ENCODE results near the gene LRWD1.

The LRWD1 gene

DNA sequence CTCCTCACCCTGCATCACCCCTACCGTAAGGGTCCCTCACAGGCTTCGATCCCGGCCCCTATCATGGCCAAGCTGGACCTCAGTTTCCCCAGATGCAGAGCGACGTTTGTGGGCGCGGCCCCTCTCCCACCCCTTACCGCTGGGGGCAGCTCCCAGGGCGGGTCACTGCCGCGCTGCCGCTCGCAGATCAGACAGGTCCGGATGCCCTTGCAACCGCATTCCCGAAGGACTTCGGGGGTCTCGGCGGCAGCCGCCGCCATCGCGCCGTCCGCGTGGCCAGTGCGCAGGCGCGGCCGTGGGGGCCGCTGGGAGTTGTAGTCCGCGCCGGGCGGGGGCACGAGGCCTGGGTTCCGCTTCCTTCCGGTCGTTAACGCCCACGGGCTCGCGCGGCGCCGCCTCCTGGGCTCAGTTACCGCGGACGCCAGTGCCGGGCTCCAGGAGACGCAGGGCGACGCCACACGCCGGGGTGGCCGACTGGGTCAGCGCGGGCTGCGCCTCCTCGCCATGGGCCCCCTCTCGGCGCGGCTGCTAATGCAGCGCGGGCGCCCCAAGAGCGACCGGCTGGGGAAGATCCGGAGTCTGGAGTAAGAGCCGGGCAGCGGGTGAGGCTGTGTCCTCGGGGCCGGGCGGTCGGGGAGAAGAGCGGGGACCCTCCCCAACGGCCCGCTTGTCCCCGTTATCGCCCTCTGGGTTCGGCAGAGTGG, at the start of gene LRWD1, which contains the start of gene ALKBH4:
Gene LRWD1, plus strand, starts transcription at position 408 of the 704 bp plus-strand sequence. Its CDS starts 97 bp downstream, at position 505.
Gene ALKBH4, minus strand, starts transcription at position 287 of the 704 bp plus-strand sequence. Its CDS starts 27 bp downstream, at position 260.
- Mint-ChIP-seq H3K27ac (peak within 1 kb of the TSS; percentile 84), H3K27me3 (no peaks in the 10 kb centered on the region), H3K4me1 (peaks cover 57% of the 10 kb centered on the region), H3K36me3 (peaks cover 18% of the 10 kb centered on the region), H3K4me3 (peak within 1 kb of the TSS; percentile 91), H3K9me3 (no peaks in the 10 kb centered on the region)
- peak; percentile 97 for ATAC-seq

- peaks cover 72% of the 10 kb centered on the region for H3K4me1 Mint-ChIP-seq
- peak; percentile 86 for ATAC-seq
- H3K36me3 Mint-ChIP-seq = peaks cover 48% of the 10 kb centered on the region
- peak overlapping the region; percentile 76 for H3K4me3 Mint-ChIP-seq
- H3K27me3 Mint-ChIP-seq = no peaks in the 10 kb centered on the region
- H3K27ac Mint-ChIP-seq = peak overlapping the region; percentile 96
- no peaks in the 10 kb centered on the region for H3K9me3 Mint-ChIP-seq
These were observed 49.0 kb upstream of the LRWD1 start for GRCh38 chr7:102415685-102416225.

DNA sequence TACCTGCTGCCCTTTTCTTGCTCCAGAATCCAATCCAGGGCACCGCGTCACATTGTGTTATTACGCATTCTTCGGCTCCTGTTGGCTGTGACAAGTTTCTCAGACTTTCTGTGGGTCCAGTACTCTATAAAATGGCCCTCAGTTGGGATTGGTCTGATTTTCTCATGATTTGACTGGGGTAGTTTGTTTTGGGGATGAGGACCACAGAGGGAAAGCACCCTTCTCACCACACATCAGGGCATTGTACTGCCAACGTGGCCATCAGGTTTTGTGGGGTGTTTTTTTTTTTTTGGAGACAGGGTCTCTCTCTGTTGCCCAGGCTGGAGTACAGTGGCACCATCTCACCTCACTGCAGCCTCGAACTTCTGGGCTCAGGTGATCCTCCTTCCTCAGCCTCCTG, 48.4 kb upstream of the LRWD1 start:
- Mint-ChIP-seq H3K36me3 (peaks cover 45% of the 10 kb centered on the region), H3K27me3 (no peaks in the 10 kb centered on the region), H3K27ac (peak overlapping the region; percentile 96), H3K4me1 (peaks cover 78% of the 10 kb centered on the region), H3K9me3 (no peaks in the 10 kb centered on the region), H3K4me3 (peak overlapping the region; percentile 76)
- peak; percentile 51 for ATAC-seq

GRCh38 chr7:102417105-102417504, 47.7 kb upstream of the LRWD1 start:
- H3K4me1 Mint-ChIP-seq = peaks cover 73% of the 10 kb centered on the region
- H3K27me3 Mint-ChIP-seq = no peaks in the 10 kb centered on the region
- no peaks in the 10 kb centered on the region for H3K9me3 Mint-ChIP-seq
- H3K4me3 Mint-ChIP-seq = no peak overlapping the region
- H3K27ac Mint-ChIP-seq = peak overlapping the region; percentile 96
- ATAC-seq = peak; percentile 49
- peaks cover 38% of the 10 kb centered on the region for H3K36me3 Mint-ChIP-seq

- H3K4me1 Mint-ChIP-seq = peaks cover 66% of the 10 kb centered on the region
- H3K9me3 Mint-ChIP-seq = no peaks in the 10 kb centered on the region
- no peaks in the 10 kb centered on the region for H3K27me3 Mint-ChIP-seq
- H3K4me3 Mint-ChIP-seq = no peak overlapping the region
- ATAC-seq = no peak
- H3K36me3 Mint-ChIP-seq = peaks cover 33% of the 10 kb centered on the region
- peak overlapping the region; percentile 96 for H3K27ac Mint-ChIP-seq
These were observed 46.2 kb upstream of the LRWD1 start for GRCh38 chr7:102418592-102418991.

- H3K27me3 Mint-ChIP-seq = no peaks in the 10 kb centered on the region
- H3K4me1 Mint-ChIP-seq = peaks cover 79% of the 10 kb centered on the region
- H3K36me3 Mint-ChIP-seq = peaks cover 34% of the 10 kb centered on the region
- peak overlapping the region; percentile 96 for H3K27ac Mint-ChIP-seq
- H3K9me3 Mint-ChIP-seq = no peaks in the 10 kb centered on the region
- no peak for ATAC-seq
- H3K4me3 Mint-ChIP-seq = no peak overlapping the region
These were observed 43.0 kb upstream of the LRWD1 start for GRCh38 chr7:102421706-102422240.

DNA sequence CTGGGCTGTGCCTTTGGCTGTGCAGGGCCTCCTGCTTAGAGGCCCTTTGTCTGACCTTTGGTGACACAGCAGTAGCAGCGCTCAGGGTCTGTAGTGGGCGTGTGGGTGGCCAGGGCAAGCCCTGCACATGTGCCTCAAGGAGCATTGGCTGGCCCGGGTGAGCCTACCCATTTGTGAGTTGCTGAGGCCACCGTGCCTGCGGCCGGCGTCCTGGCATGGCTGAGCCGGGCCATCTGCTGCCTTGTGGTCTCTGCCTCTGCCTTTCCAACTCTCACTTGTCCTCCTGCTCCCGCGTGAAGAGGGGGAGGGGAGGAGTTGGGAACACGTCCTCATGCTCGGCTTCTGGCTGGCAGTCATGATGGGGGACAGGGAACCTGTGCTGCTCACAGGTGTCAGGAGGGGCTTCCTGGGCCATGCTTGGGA, 40.6 kb upstream of the LRWD1 start:
- peak overlapping the region; percentile 100 for H3K27ac Mint-ChIP-seq
- H3K36me3 Mint-ChIP-seq = peaks cover 24% of the 10 kb centered on the region
- H3K4me3 Mint-ChIP-seq = peak overlapping the region; percentile 82
- H3K9me3 Mint-ChIP-seq = no peaks in the 10 kb centered on the region
- H3K27me3 Mint-ChIP-seq = no peaks in the 10 kb centered on the region
- H3K4me1 Mint-ChIP-seq = peaks cover 74% of the 10 kb centered on the region
- no peak for ATAC-seq

- peak; percentile 21 for ATAC-seq
- Mint-ChIP-seq H3K27ac (peak overlapping the region; percentile 100), H3K9me3 (no peaks in the 10 kb centered on the region), H3K27me3 (no peaks in the 10 kb centered on the region), H3K4me1 (peaks cover 74% of the 10 kb centered on the region), H3K4me3 (peak overlapping the region; percentile 82), H3K36me3 (peaks cover 23% of the 10 kb centered on the region)
These were observed 40.0 kb upstream of the LRWD1 start for GRCh38 chr7:102424787-102425218.

GRCh38 chr7:102425639-102426267, 39.0 kb upstream of the LRWD1 start:
- H3K9me3 Mint-ChIP-seq = no peaks in the 10 kb centered on the region
- H3K4me3 Mint-ChIP-seq = peak overlapping the region; percentile 82
- H3K27ac Mint-ChIP-seq = peak overlapping the region; percentile 100
- H3K4me1 Mint-ChIP-seq = peaks cover 74% of the 10 kb centered on the region
- H3K27me3 Mint-ChIP-seq = no peaks in the 10 kb centered on the region
- peak; percentile 91 for ATAC-seq
- H3K36me3 Mint-ChIP-seq = peaks cover 21% of the 10 kb centered on the region

DNA sequence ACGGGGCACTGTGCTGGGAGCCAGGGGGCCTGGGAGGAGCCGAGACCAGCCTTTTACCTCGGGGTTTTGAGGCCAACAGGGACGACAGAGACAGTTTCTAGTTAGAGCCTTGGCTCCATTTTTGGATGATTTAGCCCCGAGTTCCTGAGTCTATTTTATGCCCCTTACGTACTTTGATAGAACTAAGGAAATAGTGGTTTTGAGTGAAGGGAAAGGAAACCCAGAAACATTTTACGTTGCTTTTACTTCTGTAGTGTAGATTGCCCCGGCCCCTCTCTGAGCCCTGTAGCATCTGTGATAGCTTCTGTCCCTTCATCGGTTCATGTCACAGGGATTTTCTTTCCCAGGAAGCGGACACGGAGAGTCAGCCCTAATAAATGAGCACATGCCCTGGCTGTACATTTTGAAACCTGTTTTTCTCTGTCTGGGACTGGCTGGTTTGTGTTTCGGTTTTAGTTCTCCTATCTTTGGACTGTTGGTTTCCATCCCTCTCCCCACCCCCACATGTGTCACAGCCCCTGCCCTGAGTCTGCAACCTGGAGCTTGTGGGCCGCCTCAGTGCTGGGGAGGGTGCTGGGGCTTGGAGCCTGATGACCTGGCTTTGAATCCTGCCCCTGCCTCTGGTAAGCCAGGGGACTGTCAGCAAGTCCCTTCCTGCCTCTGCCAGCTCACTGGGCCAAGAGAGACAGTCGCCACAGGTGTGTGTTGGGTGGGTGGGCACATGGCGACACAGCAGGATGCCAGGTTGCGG, 38.3 kb upstream of the LRWD1 start:
- Mint-ChIP-seq H3K36me3 (peaks cover 17% of the 10 kb centered on the region), H3K4me1 (peaks cover 74% of the 10 kb centered on the region), H3K27me3 (no peaks in the 10 kb centered on the region), H3K4me3 (peak overlapping the region; percentile 82), H3K9me3 (no peaks in the 10 kb centered on the region), H3K27ac (peak overlapping the region; percentile 100)
- ATAC-seq = peak; percentile 83

DNA sequence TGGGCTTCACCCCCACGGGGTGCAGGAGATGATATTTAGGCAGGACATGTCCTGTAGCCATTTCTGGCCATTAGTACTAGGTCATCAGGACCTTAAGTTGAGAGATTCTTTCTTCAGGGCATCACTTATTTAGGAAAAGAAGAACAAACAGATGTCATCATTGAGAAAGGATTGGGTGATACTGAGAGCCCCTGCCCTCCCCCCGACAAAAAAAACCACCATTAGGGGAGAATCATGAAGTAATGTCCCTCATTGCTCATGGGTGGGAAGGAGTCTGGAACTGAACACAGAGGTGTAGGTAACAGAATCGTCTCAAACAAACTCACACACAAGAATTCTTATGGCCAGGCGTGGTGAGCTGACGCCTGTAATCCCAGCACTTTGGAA, 37.8 kb upstream of the LRWD1 start:
- Mint-ChIP-seq H3K9me3 (no peaks in the 10 kb centered on the region), H3K36me3 (peaks cover 17% of the 10 kb centered on the region), H3K4me1 (peaks cover 78% of the 10 kb centered on the region), H3K27me3 (no peaks in the 10 kb centered on the region), H3K27ac (peak overlapping the region; percentile 100), H3K4me3 (peak overlapping the region; percentile 82)
- ATAC-seq = no peak

GRCh38 chr7:102429141-102429899, 35.5 kb upstream of the LRWD1 start:
- H3K9me3 Mint-ChIP-seq = no peaks in the 10 kb centered on the region
- ATAC-seq = no peak
- H3K27ac Mint-ChIP-seq = peak overlapping the region; percentile 100
- H3K4me1 Mint-ChIP-seq = peaks cover 74% of the 10 kb centered on the region
- peak overlapping the region; percentile 47 for H3K4me3 Mint-ChIP-seq
- peaks cover 14% of the 10 kb centered on the region for H3K36me3 Mint-ChIP-seq
- no peaks in the 10 kb centered on the region for H3K27me3 Mint-ChIP-seq

DNA sequence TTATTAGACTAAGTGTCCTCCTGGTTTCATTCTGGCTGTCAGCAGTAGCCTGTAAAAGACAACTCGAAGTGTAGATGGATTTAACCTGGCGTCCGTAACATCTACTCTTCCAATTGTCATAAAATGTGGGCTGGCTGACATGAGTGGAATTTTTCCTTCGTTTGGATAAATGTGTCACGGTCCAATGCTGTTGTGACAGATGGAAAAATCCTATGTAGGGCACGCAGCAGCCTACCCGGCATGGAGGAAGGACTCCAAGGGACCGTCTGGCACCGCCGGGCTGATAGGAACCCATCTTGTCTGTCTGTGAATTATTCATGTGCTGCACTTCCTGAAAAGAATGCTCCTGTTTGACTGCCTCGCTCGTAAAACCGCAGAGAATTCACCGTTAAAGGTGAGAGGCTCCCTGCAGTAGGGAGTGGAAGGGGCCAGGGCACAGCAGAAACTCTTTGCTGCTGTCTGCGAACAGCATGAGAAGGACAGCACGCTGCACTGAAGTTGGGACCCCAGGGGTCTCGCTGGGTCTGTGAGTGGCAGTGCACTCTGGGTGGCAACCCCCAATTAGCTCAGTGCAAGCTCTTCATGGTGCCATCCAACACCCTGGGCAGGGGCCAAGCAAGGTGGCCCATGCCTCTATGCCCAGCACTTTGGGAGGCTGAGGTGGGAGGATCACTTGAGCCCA, 33.0 kb upstream of the LRWD1 start:
- Mint-ChIP-seq H3K27me3 (no peaks in the 10 kb centered on the region), H3K4me1 (peaks cover 74% of the 10 kb centered on the region), H3K36me3 (peaks cover 36% of the 10 kb centered on the region), H3K9me3 (no peaks in the 10 kb centered on the region), H3K27ac (peak overlapping the region; percentile 100), H3K4me3 (peak overlapping the region; percentile 66)
- peak; percentile 44 for ATAC-seq

All from stimulated activated memory B cell treated with anti-CD40 and anti-IgM and Interleukin-4, amounts not matched to agents 10 μg/mL and 1 μg/mL and 100 μg/mL, for 72 hours (primary cell).